SK-N-SH treated with all-trans-retinoic acid at 6 μM for 48 hours (cell line): Measurements from ENCODE around the gene ODR4.

ENCODE experiments used
- ARNTL ChIP-seq: fragments of 450-650 bp; formaldehyde crosslinking; IDR thresholded peaks from 2 replicates; pipeline ENCODE4 v1.5.0; 2020; ENCODE audit warnings: low read depth, mild to moderate bottlenecking, moderate library complexity, borderline replicate concordance
- CSDC2 ChIP-seq: fragments of 250-450 bp; sonication (Bioruptor Pico); IDR thresholded peaks from 2 replicates; pipeline ENCODE4 v1.5.0; 2020; ENCODE audit warnings: mild to moderate bottlenecking, moderate library complexity
- ESRRG ChIP-seq: fragments of 250-450 bp; sonication (Bioruptor Pico); IDR thresholded peaks from 2 replicates; pipeline ENCODE4 v1.6.1; 2021; ENCODE audit warnings: mild to moderate bottlenecking
- ISL1 ChIP-seq: fragments of 250-450 bp; sonication (Bioruptor Pico); IDR thresholded peaks from 2 replicates; pipeline ENCODE4 v2.1.2; 2022; ENCODE audit warnings: mild to moderate bottlenecking, moderate library complexity
- OSR1 ChIP-seq: fragments of 250-450 bp; sonication (Bioruptor Pico); IDR thresholded peaks from 2 replicates; pipeline ENCODE4 v1.8.0; 2022; ENCODE audit warnings: moderate library complexity, mild to moderate bottlenecking, inconsistent platforms
- PATZ1 ChIP-seq: fragments of 250-450 bp; sonication (Bioruptor Pico); IDR thresholded peaks from 2 replicates; pipeline ENCODE4 v1.8.0; 2020; ENCODE audit warnings: mild to moderate bottlenecking, moderate library complexity, borderline replicate concordance
- POU6F1 ChIP-seq: fragments of 250-450 bp; sonication (Bioruptor Pico); IDR thresholded peaks from 2 replicates; pipeline ENCODE4 v1.8.0; 2021; ENCODE audit warnings: low read depth, mild to moderate bottlenecking, moderate library complexity, borderline replicate concordance
- RARB ChIP-seq: fragments of 250-450 bp; sonication (Bioruptor Pico); IDR thresholded peaks from 2 replicates; pipeline ENCODE4 v1.8.0; 2021; ENCODE audit warnings: mild to moderate bottlenecking, moderate library complexity
- SNAI2 ChIP-seq: fragments of 250-450 bp; sonication (Bioruptor Pico); IDR thresholded peaks from 2 replicates; pipeline ENCODE4 v1.5.0; 2020; ENCODE audit warnings: mild to moderate bottlenecking, moderate library complexity
- TCF4 ChIP-seq: fragments of 250-450 bp; sonication (Bioruptor Pico); IDR thresholded peaks from 2 replicates; pipeline ENCODE4 v1.8.0; 2021; ENCODE audit warnings: mild to moderate bottlenecking, moderate library complexity, borderline replicate concordance
- ZFP3 ChIP-seq: fragments of 250-450 bp; sonication (Bioruptor Pico); IDR thresholded peaks from 2 replicates; pipeline ENCODE4 v1.5.0; 2020; ENCODE audit warnings: mild to moderate bottlenecking, moderate library complexity
- ZFP30 ChIP-seq: fragments of 450-650 bp; formaldehyde crosslinking; IDR thresholded peaks from 2 replicates; pipeline ENCODE4 v1.5.0; 2022; ENCODE audit warnings: mild to moderate bottlenecking, moderate library complexity
- ZNF70 ChIP-seq: fragments of 450-650 bp; formaldehyde crosslinking; IDR thresholded peaks from 2 replicates; pipeline ENCODE4 v1.5.0; 2020; ENCODE audit warnings: mild to moderate bottlenecking, moderate library complexity
- ZNF8 ChIP-seq: fragments of 450-650 bp; formaldehyde crosslinking; IDR thresholded peaks from 2 replicates; pipeline ENCODE4 v1.5.0; 2020; ENCODE audit warnings: mild to moderate bottlenecking, moderate library complexity

DNA sequence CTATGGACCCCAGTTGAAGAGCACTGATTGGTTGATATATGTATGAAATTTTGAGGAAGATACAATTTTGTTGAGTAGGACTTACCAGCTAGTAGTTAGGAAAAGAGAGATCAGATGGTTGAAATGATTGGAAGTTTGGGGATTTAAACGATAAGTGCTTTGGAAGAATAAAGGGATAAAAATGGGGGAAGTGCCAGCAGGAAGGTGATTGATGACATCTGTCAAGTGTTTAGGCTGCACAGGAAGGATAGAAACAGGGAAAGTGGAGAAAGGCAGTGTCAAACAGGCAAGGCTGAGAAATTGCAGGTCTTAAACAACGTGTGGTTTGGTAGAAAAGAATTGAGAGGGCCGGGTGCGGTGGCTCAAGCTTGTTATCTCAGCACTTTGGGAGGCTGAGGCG, 62.9 kb downstream of the ODR4 start:
- no peak for TF ChIP-seq PATZ1 (CRISPR knock-in tag)
- TF ChIP-seq CSDC2 (CRISPR knock-in tag): no peak
- no peak for TF ChIP-seq ZFP30 (CRISPR knock-in tag)
- TF ChIP-seq ESRRG (CRISPR knock-in tag): no peak
- no peak for TF ChIP-seq ZFP3 (CRISPR knock-in tag)
- TF ChIP-seq ARNTL (CRISPR knock-in tag): no peak
- no peak for TF ChIP-seq POU6F1
- no peak for TF ChIP-seq ZNF70 (CRISPR knock-in tag)
- TF ChIP-seq TCF4 (CRISPR knock-in tag): no peak
- no peak for TF ChIP-seq ISL1 (CRISPR knock-in tag)
- TF ChIP-seq SNAI2 (CRISPR knock-in tag): no peak
- TF ChIP-seq OSR1 (CRISPR knock-in tag): no peak
- no peak for TF ChIP-seq RARB (CRISPR knock-in tag)
- TF ChIP-seq ZNF8 (CRISPR knock-in tag): no peak
